ENCODE measurements around the gene CIC. TPM values are rescaled to one million over a fixed set of nuclear protein-coding genes. Genes with fewer than 3 reads are reported as not detected.
A peak's percentile ranks its signal among the peaks of the same experiment; 100 is the strongest.

CIC gene
- total RNA-seq, 6 experiments from 2014 or later, result 67.6 to 75.4 (median 73.7) TPM

DNA sequence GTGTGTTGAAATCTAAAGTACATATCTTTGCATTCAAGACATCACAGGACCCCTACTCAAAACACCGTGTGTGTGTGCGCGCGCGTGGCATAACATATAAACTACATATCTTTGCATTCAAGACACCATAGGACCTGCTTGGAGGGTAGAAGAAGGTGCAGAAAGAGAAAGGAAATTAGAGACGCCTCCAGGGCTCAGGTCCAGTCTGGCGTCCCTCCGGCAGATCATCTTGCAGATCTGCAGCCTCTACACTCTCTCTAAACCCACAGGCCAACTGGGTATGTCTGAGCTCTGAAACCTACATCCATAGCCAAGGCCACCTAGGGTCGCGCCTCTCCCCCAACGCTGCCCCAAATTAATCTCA lies 34.0 kb downstream of the CIC start:
- Mint-ChIP-seq H3K36me3 (ENCODE audit: low read depth) (peaks cover 3% of the 10 kb centered on the region), H3K27ac (peak overlapping the region; percentile 66; the same call in 1 of the 2 replicates), H3K9me3 (no peaks in the 10 kb centered on the region), H3K27me3 (ENCODE audit: insufficient read depth) (peaks cover 1% of the 10 kb centered on the region), H3K4me1 (ENCODE audit: low read depth) (peaks cover 30% of the 10 kb centered on the region), H3K4me3 (peak overlapping the region; percentile 90)
- TF ChIP-seq, protein P1, sequence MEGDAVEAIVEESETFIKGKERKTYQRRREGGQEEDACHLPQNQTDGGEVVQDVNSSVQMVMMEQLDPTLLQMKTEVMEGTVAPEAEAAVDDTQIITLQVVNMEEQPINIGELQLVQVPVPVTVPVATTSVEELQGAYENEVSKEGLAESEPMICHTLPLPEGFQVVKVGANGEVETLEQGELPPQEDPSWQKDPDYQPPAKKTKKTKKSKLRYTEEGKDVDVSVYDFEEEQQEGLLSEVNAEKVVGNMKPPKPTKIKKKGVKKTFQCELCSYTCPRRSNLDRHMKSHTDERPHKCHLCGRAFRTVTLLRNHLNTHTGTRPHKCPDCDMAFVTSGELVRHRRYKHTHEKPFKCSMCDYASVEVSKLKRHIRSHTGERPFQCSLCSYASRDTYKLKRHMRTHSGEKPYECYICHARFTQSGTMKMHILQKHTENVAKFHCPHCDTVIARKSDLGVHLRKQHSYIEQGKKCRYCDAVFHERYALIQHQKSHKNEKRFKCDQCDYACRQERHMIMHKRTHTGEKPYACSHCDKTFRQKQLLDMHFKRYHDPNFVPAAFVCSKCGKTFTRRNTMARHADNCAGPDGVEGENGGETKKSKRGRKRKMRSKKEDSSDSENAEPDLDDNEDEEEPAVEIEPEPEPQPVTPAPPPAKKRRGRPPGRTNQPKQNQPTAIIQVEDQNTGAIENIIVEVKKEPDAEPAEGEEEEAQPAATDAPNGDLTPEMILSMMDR (IDR thresholded peaks at IDR 0.05), result no peak
- DNase-seq, result no peak

DNA sequence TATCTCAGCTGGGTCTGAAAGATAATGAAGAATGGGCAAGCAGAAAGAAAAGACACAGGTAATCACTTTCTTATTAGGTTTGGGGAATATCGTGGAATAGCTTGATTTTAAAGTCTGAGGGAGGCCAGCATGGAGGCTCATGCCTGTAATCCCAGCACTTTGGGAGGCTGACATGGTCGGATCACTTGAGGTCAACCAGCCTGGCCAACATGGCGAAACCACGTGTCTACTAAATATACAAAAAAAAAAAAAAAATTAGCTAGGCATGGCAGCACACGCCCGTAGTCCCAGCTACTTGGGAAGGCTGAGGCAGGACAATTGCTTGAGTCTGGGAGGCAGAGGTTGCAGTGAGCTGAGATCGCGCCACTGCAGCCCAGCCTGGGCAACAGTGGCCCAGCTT lies 34.8 kb downstream of the CIC start:
- no peaks in the 10 kb centered on the region for H3K9me3 Mint-ChIP-seq
- peaks cover 5% of the 10 kb centered on the region for H3K36me3 Mint-ChIP-seq (ENCODE audit: low read depth)
- peaks cover 2% of the 10 kb centered on the region for H3K27me3 Mint-ChIP-seq (ENCODE audit: insufficient read depth)
- TF ChIP-seq, protein P1 (IDR thresholded peaks at IDR 0.05), result no peak
- no peak for DNase-seq
- no peak overlapping the region; the same call in 1 of the 2 replicates for H3K4me3 Mint-ChIP-seq
- peaks cover 30% of the 10 kb centered on the region for H3K4me1 Mint-ChIP-seq (ENCODE audit: low read depth)
- no peak overlapping the region for H3K27ac Mint-ChIP-seq

DNA sequence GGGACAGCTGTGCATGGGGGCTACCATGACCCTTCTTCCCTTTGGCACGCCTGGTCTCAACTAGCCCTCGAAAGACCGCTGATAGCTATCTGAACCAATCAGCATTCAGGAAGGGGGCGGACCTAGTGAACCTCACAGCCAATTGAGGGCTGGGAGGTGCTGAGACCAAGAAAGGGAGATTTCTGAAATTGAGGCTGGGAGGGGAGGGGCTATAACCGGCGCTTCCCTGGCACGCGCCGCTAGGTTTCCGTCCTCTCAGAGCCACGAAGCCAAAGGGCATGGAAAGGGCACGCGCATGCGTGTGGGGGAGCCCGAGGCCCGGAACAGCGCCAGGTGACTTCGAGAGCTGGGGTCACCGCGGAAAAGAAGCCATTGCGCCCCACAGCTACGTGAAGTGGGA lies 37.6 kb downstream of the CIC start:
- H3K9me3 Mint-ChIP-seq, result no peaks in the 10 kb centered on the region
- no peak overlapping the region for H3K27ac Mint-ChIP-seq
- peaks cover 23% of the 10 kb centered on the region for H3K4me1 Mint-ChIP-seq (ENCODE audit: low read depth)
- peaks cover 5% of the 10 kb centered on the region for H3K36me3 Mint-ChIP-seq (ENCODE audit: low read depth)
- DNase-seq, result no peak
- no peak overlapping the region for H3K4me3 Mint-ChIP-seq
- TF ChIP-seq, protein P1 (IDR thresholded peaks at IDR 0.05), result no peak
- peaks cover 12% of the 10 kb centered on the region for H3K27me3 Mint-ChIP-seq (ENCODE audit: insufficient read depth)

- Mint-ChIP-seq H3K4me3 (no peak overlapping the region), H3K36me3 (ENCODE audit: low read depth) (peaks cover 5% of the 10 kb centered on the region), H3K27ac (no peak overlapping the region), H3K27me3 (ENCODE audit: insufficient read depth) (peaks cover 29% of the 10 kb centered on the region), H3K4me1 (ENCODE audit: low read depth) (0 out of 2 replicates have a peak, but pooled peaks cover 5% of the 10 kb centered on the region), H3K9me3 (no peaks in the 10 kb centered on the region)
- no peak for DNase-seq
- TF ChIP-seq, protein P1 (IDR thresholded peaks at IDR 0.05), result no peak
Measured at GRCh38 chr19:42309686-42310085, 40.6 kb downstream of the CIC start.

GRCh38 chr19:42311657-42312056 lies 42.6 kb downstream of the CIC start:
- Mint-ChIP-seq H3K36me3 (ENCODE audit: low read depth) (peaks cover 5% of the 10 kb centered on the region), H3K4me3 (no peak overlapping the region), H3K27me3 (ENCODE audit: insufficient read depth) (peaks cover 34% of the 10 kb centered on the region), H3K4me1 (ENCODE audit: low read depth) (peaks cover 5% of the 10 kb centered on the region), H3K27ac (no peak overlapping the region), H3K9me3 (no peaks in the 10 kb centered on the region)
- TF ChIP-seq, protein P1 (IDR thresholded peaks at IDR 0.05), result peak; percentile 40; the same call in 1 of the 2 replicates
- DNase-seq, result no peak

DNA sequence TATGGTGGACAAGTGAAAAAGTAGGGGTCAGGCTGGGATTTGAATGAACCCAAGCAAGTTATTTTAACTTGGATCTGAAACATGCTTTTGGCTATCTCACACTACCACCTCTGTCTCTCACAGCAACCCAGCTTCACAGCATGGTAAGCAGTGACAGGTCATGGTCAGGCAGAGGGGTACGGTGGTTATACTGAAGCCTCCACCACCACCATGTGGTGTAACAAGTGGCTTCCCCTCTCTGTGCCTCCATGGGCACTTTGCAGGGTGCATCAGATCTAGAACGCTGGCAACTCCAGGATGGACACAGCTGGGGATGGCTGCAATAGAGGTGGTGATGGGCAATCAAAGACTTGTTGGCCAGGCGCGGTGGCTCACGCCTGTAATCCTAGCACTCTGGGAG lies 43.3 kb downstream of the CIC start:
- DNase-seq, result no peak
- Mint-ChIP-seq H3K4me1 (ENCODE audit: low read depth) (peaks cover 12% of the 10 kb centered on the region), H3K27me3 (ENCODE audit: insufficient read depth) (peaks cover 34% of the 10 kb centered on the region), H3K27ac (no peak overlapping the region), H3K4me3 (peak overlapping the region; percentile 74; the same call in 1 of the 2 replicates), H3K36me3 (ENCODE audit: low read depth) (peaks cover 5% of the 10 kb centered on the region), H3K9me3 (no peaks in the 10 kb centered on the region)
- TF ChIP-seq, protein P1 (IDR thresholded peaks at IDR 0.05), result no peak
